Ascending aorta (tissue), 2 donors: ENCODE results near the gene TMEM242. TPM values are rescaled to one million over a fixed set of nuclear protein-coding genes. Genes with fewer than 3 reads are reported as not detected.
A peak's percentile ranks its signal among the peaks of the same experiment; 100 is the strongest.

ENCODE experiments used
- DNase-seq, 2 donors: peaks; one replicate each; pipeline ENCODE4 v3.0.0-alpha.2; 2019; ENCODE audit warnings: low spot score in 2 of 2
- H3K27ac ChIP-seq, 2 donors: fragments of 200-600 bp; sonication (generic); one replicate each; pipeline ENCODE4 v1.5.1; 2016 to 2017; ENCODE audit warnings: mild to moderate bottlenecking in 1 of 2
- H3K27me3 ChIP-seq: fragments of 200-600 bp; sonication (generic); one replicate; pipeline ENCODE4 v1.5.1; 2017
- H3K36me3 ChIP-seq, 2 donors: fragments of 200-600 bp; sonication (generic); one replicate each; pipeline ENCODE4 v1.5.1; 2016
- H3K4me1 ChIP-seq, 2 donors: fragments of 200-600 bp; sonication (generic); one replicate each; pipeline ENCODE4 v1.5.1; 2016 to 2017; ENCODE audit warnings: mild to moderate bottlenecking in 1 of 2
- H3K4me3 ChIP-seq, 2 donors: fragments of 200-600 bp; sonication (generic); one replicate each; pipeline ENCODE4 v1.5.1; 2016 to 2017; ENCODE audit warnings: mild to moderate bottlenecking in 1 of 2
- H3K9me3 ChIP-seq, 2 donors: fragments of 200-600 bp; sonication (generic); one replicate each; pipeline ENCODE4 v1.5.1; 2016
- intact Hi-C: fragments of 100-400 bp; cut with DNase I; formaldehyde crosslinking; loops from one replicate; pipeline ENCODE4 v1.15.1; 2023
- total RNA-seq: library from RNA; depleted of rRNA; stranded (reverse); fragments of >200 nt; gene quantifications from one replicate; pipeline ENCODE4 v1.1.0, GENCODE V29; 2016
- TF ChIP-seq, protein P1 (sequence below), 3 experiments: fragments of 200-600 bp in 2 of 3; fragments of 450-650 bp in 1 of 3; sonication (generic) in 2 of 3; IDR thresholded peaks; one replicate each; pipeline ENCODE4 v1.5.1; 2016 to 2019; ENCODE audit warnings: antibody characterized with exemption in 3 of 3, mild to moderate bottlenecking in 1 of 3, moderate library complexity in 1 of 3

TMEM242 gene
- total RNA-seq, 1 donor from 2014 or later, result 2.3 TPM

DNA sequence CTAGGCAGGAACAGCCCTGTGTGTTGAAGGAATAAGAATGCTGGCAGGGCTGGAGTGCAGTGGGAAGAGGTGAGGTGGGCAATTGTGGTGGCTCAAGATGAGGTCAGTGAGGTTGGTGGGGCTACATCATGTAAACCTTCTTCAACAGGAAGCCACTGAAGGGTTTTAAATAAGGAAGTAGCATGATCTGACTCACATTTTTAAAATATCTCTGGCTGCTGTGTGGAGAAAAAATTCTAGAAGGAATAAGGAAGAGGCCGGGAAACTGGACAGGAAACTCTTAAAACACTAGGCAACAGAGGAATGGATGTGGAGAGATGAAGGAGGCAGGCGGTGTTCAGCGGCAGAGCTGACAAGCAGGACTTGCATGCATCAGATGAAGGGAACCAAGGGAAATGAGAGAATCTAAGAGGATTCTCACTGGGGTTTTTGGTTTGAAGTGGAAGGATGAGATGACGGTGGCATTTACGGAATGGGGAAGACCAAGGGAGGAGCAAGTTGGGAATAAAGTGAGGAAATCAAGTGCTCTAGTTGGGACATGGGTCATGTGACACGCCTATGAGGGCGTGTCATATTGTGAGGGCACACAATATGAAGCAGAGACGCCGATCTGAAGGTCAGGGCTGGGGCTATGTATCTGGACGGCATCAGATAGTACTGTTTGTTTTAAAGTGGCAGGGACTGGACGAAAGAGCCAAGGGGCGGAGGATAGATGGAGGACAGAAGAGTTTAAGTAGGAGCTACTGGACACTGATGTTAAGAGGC, 18.2 kb downstream of the TMEM242 start:
- no peaks in the 10 kb centered on the region for H3K9me3 ChIP-seq
- TF ChIP-seq, protein P1, sequence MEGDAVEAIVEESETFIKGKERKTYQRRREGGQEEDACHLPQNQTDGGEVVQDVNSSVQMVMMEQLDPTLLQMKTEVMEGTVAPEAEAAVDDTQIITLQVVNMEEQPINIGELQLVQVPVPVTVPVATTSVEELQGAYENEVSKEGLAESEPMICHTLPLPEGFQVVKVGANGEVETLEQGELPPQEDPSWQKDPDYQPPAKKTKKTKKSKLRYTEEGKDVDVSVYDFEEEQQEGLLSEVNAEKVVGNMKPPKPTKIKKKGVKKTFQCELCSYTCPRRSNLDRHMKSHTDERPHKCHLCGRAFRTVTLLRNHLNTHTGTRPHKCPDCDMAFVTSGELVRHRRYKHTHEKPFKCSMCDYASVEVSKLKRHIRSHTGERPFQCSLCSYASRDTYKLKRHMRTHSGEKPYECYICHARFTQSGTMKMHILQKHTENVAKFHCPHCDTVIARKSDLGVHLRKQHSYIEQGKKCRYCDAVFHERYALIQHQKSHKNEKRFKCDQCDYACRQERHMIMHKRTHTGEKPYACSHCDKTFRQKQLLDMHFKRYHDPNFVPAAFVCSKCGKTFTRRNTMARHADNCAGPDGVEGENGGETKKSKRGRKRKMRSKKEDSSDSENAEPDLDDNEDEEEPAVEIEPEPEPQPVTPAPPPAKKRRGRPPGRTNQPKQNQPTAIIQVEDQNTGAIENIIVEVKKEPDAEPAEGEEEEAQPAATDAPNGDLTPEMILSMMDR (IDR thresholded peaks at IDR 0.05), result no peak
- H3K4me3 ChIP-seq, result peak overlapping the region in 1 of 2 donors; percentile 7
- DNase-seq, result no peak
- intact Hi-C loops, result no loop called here
- H3K4me1 ChIP-seq, result peaks cover 0 to 24% of the 10 kb centered on the region in 2 donors
- no peaks in the 10 kb centered on the region for H3K27me3 ChIP-seq
- H3K27ac ChIP-seq, result peak overlapping the region; percentile 46 to 52
- H3K36me3 ChIP-seq, result no peaks in the 10 kb centered on the region

DNA sequence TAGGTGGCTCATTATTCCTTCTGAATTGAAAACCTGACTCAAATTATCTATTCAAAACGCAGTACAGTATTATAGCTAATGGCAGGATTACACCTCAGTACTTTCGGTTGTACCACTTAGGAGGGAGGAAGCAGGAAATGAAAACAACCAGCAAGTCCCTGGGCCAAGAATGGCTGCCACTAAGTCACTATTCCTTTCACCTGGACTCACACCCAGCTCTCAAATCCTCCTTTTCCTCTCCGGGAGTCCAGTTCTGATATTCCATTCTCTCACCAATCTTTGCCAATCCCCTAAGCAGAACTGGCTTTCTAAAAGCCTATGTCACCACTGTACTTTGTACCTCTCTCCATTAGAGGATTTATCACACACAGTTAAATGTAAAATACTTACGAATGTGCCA, 20.6 kb downstream of the TMEM242 start:
- Histone ChIP-seq H3K4me3 (no peak overlapping the region), H3K27ac (no peak overlapping the region), H3K9me3 (no peaks in the 10 kb centered on the region), H3K27me3 (no peaks in the 10 kb centered on the region), H3K36me3 (peaks cover 0 to 5% of the 10 kb centered on the region in 2 donors), H3K4me1 (peaks cover 0 to 24% of the 10 kb centered on the region in 2 donors)
- intact Hi-C loops, result no loop called here
- no peak for DNase-seq
- TF ChIP-seq, protein P1 (IDR thresholded peaks at IDR 0.05), result no peak

DNA sequence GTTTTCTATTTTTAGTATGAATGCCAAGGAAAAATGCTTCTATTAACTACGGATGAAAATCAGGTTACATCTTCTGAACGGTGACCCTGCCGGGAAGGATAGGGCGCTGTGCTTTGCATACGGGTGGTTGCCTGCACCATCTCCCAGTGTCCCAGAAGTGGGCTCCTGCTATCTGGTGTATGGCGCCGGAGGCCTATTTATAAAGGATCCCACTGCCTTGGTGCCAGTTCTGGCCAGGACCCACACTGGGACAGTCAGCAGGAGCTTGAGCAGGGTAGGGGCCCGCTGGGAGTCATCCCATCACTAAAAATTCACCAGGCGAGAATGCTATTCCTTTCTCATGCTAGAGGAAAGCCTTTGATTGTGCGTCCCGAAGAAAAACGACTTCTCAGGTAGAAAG, 22.9 kb downstream of the TMEM242 start:
- no peak for DNase-seq
- TF ChIP-seq, protein P1 (IDR thresholded peaks at IDR 0.05), result no peak
- H3K9me3 ChIP-seq, result no peaks in the 10 kb centered on the region
- peaks cover 0 to 5% of the 10 kb centered on the region in 2 donors for H3K36me3 ChIP-seq
- H3K27ac ChIP-seq, result no peak overlapping the region
- H3K4me1 ChIP-seq, result peaks cover 0 to 24% of the 10 kb centered on the region in 2 donors
- H3K27me3 ChIP-seq, result no peaks in the 10 kb centered on the region
- H3K4me3 ChIP-seq, result no peak overlapping the region
- intact Hi-C loops, result no loop called here

DNA sequence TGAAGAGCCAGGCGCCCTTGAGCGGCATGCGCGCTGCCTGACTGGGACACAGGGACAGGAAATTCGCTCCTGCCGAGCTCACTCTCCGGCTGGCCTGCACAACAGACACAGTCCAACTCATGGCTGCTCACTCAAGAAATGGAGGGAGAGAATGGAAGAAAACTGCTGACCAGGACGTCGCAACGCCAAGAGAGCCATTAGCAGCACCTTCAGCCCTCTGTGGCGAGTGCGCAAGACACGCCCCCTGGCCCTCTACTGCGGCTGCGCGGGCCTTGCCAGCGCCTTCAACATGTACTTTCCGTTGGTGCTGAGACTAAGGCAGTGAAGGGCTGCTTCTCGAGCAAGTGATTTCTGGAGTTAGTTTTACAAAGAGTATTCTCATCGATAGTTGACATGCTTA, 23.3 kb downstream of the TMEM242 start:
- Histone ChIP-seq H3K4me1 (peaks cover 0 to 22% of the 10 kb centered on the region in 2 donors), H3K36me3 (peaks cover 0 to 5% of the 10 kb centered on the region in 2 donors), H3K27ac (no peak overlapping the region), H3K4me3 (no peak overlapping the region), H3K9me3 (no peaks in the 10 kb centered on the region), H3K27me3 (no peaks in the 10 kb centered on the region)
- TF ChIP-seq, protein P1 (IDR thresholded peaks at IDR 0.05), result no peak
- intact Hi-C loops, result no loop called here
- DNase-seq, result no peak

DNA sequence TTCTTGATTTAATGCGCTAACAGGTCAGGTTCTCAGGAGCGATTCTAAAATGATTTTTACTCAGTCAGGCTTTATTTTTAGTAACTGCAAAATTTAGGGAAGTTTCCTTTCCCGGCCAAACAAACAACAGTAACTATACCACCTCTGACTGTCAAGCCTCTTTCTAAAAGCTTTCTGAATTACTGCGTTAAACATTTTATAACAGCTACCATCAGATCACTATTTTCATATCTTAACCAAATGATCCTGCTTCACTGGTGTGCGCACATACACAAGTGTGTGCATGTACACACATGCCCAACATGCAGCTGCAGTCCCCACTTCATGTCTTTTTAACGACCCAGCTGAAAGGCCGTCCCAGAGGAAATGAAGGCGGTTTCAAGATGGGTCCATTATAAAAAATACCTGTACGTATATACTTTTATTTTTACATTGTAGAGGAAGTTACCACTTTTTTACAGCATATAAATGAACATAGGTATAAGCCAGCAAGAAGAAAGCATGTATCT, 25.0 kb downstream of the TMEM242 start:
- Histone ChIP-seq H3K4me3 (no peak overlapping the region), H3K36me3 (peaks cover 0 to 5% of the 10 kb centered on the region in 2 donors), H3K27ac (no peak overlapping the region), H3K9me3 (no peaks in the 10 kb centered on the region), H3K4me1 (peaks cover 0 to 5% of the 10 kb centered on the region in 2 donors), H3K27me3 (no peaks in the 10 kb centered on the region)
- TF ChIP-seq, protein P1 (IDR thresholded peaks at IDR 0.05), result no peak
- intact Hi-C loops, result no loop called here
- no peak for DNase-seq
